Kidney epithelial cell (primary cell): ENCODE results near the gene TNKS2. TPM values are rescaled to one million over a fixed set of nuclear protein-coding genes. Genes with fewer than 3 reads are reported as not detected.

Source experiments
- DNase-seq: peaks from one replicate; pipeline ENCODE4 v3.0.0-alpha.2; 2010; ENCODE audit warnings: low read depth
- H3K27me3 ChIP-seq: 2 replicates; pipeline ENCODE4 v1.6.0; 2011; ENCODE audit warnings: low read length; ENCODE audit not compliant: control insufficient read depth, insufficient read depth
- H3K36me3 ChIP-seq: 2 replicates; pipeline ENCODE4 v1.5.1; 2011; ENCODE audit warnings: low read length; ENCODE audit not compliant: control insufficient read depth, insufficient read depth
- H3K4me3 ChIP-seq: 2 replicates; pipeline ENCODE4 v1.5.1; 2011; ENCODE audit warnings: low read depth, mild to moderate bottlenecking, control low read depth, low read length
- CTCF ChIP-seq: IDR thresholded peaks from 2 replicates; pipeline ENCODE4 v1.5.1; 2011; ENCODE audit warnings: mild to moderate bottlenecking, moderate library complexity, low read length, control low read depth, inconsistent platforms; ENCODE audit not compliant: insufficient read depth, poor library complexity, severe bottlenecking
- total RNA-seq: library from RNA; depleted of rRNA; stranded (reverse); fragments of >200 nt; gene quantifications from 2 replicates; pipeline ENCODE4 v1.2.3, GENCODE V29; 2015

TNKS2 gene
- total RNA-seq, 1 donor from 2014 or later: 57.6 TPM

GRCh38 chr10:91909117-91909677 is 111.0 kb downstream of the TNKS2 start, which contains the start of gene FGFBP3:
FGFBP3 (minus strand) TSS chr10:91909486; CDS start chr10:91908969, 517 bp downstream.
- H3K36me3 ChIP-seq: no peaks in the 10 kb centered on the region
- DNase-seq: no peak
- H3K27me3 ChIP-seq: no peaks in the 10 kb centered on the region
- TF ChIP-seq CTCF: no peak
- H3K4me3 ChIP-seq: peak within 1 kb of the TSS; percentile 52

- H3K27me3 ChIP-seq: no peaks in the 10 kb centered on the region
- no peak for DNase-seq
- no peak overlapping the region for H3K4me3 ChIP-seq
- no peaks in the 10 kb centered on the region for H3K36me3 ChIP-seq
- no peak for TF ChIP-seq CTCF
Observed at GRCh38 chr10:91910467-91910866, 112.2 kb downstream of the TNKS2 start.

Other genes with a start within 250 kb of the TNKS2 start
- 0.89 and 1.8 TPM in 2 replicates for gene PPP1R3C, start 165.4 kb upstream of the TNKS2 start, total RNA-seq
- gene FGFBP3, start 111.1 kb downstream of the TNKS2 start, total RNA-seq: 0.42 and 1.2 TPM in 2 replicates
- 27.2 and 33.3 TPM in 2 replicates for gene BTAF1, start 125.3 kb downstream of the TNKS2 start, total RNA-seq